ENCODE data around the gene PDZRN3.

The PDZRN3 gene

GRCh38 chr3:73448761-73449301 lies 175.9 kb downstream of the PDZRN3 start:
- TF ChIP-seq, protein P1, sequence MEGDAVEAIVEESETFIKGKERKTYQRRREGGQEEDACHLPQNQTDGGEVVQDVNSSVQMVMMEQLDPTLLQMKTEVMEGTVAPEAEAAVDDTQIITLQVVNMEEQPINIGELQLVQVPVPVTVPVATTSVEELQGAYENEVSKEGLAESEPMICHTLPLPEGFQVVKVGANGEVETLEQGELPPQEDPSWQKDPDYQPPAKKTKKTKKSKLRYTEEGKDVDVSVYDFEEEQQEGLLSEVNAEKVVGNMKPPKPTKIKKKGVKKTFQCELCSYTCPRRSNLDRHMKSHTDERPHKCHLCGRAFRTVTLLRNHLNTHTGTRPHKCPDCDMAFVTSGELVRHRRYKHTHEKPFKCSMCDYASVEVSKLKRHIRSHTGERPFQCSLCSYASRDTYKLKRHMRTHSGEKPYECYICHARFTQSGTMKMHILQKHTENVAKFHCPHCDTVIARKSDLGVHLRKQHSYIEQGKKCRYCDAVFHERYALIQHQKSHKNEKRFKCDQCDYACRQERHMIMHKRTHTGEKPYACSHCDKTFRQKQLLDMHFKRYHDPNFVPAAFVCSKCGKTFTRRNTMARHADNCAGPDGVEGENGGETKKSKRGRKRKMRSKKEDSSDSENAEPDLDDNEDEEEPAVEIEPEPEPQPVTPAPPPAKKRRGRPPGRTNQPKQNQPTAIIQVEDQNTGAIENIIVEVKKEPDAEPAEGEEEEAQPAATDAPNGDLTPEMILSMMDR (IDR thresholded peaks at IDR 0.05; ENCODE audit: insufficient read depth, low read length, missing control alignments) = no peak
- DNase-seq (ENCODE audit: low read depth, low spot score) = no peak
- no peak overlapping the region for H3K4me3 ChIP-seq (ENCODE audit: low read depth, low read length)
- ChIA-PET CTCF (interaction anchor here (1.2 to 1.5 kb wide), 3 partner anchors 16 to 18 kb away, joined by 3 to 4 read pairs (median 4); no protein-coding TSS in a partner anchor), POLR2A (interaction anchor here (0.6 kb wide), 1 partner anchor 226 kb away, joined by 3 read pairs; no protein-coding TSS in a partner anchor)

- no peak overlapping the region for H3K4me3 ChIP-seq (ENCODE audit: low read depth, low read length)
- ChIA-PET POLR2A (no interaction called here), CTCF (interaction anchor here (1.2 to 1.5 kb wide), 2 partner anchors 16 to 17 kb away, joined by 4 read pairs; no protein-coding TSS in a partner anchor)
- TF ChIP-seq, protein P1 (IDR thresholded peaks at IDR 0.05; ENCODE audit: insufficient read depth, low read length, missing control alignments) = no peak
- no peak for DNase-seq (ENCODE audit: low read depth, low spot score)
These were observed 176.7 kb downstream of the PDZRN3 start for GRCh38 chr3:73448041-73448440.

DNA sequence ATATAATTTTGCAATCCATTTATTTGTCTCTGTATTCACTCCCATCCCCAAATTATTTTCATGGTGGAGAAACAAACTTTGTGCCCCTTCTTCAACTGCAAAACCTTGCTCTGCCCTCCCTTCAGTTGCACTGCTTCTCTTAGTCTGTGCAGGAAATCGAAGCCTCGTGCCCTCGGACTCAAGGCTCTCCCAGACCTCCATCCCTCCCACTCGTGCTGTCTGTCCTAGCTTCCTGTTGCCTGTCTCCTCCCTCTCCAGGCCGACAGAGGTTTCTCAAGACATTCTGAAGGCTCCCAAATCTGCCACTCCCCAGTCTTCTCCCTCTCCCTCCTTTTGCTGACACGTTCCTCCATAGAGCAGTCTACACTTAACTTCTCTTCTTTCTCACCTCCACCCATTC lies 177.6 kb downstream of the PDZRN3 start:
- no peak overlapping the region for H3K4me3 ChIP-seq (ENCODE audit: low read depth, low read length)
- ChIA-PET CTCF (interaction anchor here (0.8 to 1.8 kb wide), 3 partner anchors 16 to 56 kb away, joined by 4 to 5 read pairs (median 4); no protein-coding TSS in a partner anchor), POLR2A (no interaction called here)
- TF ChIP-seq, protein P1 (IDR thresholded peaks at IDR 0.05; ENCODE audit: insufficient read depth, low read length, missing control alignments) = no peak
- DNase-seq (ENCODE audit: low read depth, low spot score) = no peak

GRCh38 chr3:73446467-73447110 lies 178.2 kb downstream of the PDZRN3 start:
- TF ChIP-seq, protein P1 (IDR thresholded peaks at IDR 0.05; ENCODE audit: insufficient read depth, low read length, missing control alignments) = no peak
- CTCF ChIA-PET = interaction anchor here (0.8 to 3.9 kb wide), 4 partner anchors 14 to 57 kb away, joined by 4 to 20 read pairs (median 6); no protein-coding TSS in a partner anchor
- POLR2A ChIA-PET = no interaction called here

DNA sequence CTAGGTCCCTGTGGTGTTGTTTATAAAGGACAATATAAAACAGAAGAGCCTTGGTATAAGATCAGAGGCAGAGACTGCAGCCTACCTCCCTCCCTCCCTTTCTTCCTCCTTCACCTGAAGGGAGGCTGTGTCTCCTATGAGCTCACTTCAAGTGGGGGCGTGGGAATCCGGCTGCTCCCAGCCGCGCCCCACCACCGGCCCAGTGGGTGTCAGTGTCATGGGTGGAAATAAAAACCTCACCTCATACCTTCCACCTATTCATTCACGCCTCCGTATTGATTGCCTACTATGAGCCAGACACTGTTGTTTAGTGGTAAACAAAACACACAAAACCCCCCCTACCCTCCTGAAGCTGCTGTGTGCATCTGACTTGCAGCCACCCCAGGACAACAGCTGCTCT lies 181.9 kb downstream of the PDZRN3 start:
- ChIA-PET POLR2A (no interaction called here), CTCF (interaction anchor here (1.0 to 3.9 kb wide), 4 partner anchors 9 to 60 kb away, joined by 3 to 20 read pairs (median 5); no protein-coding TSS in a partner anchor)
- TF ChIP-seq, protein P1 (IDR thresholded peaks at IDR 0.05; ENCODE audit: insufficient read depth, low read length, missing control alignments) = no peak
- no peak overlapping the region for H3K4me3 ChIP-seq (ENCODE audit: low read depth, low read length)
- DNase-seq (ENCODE audit: low read depth, low spot score) = no peak

More at GRCh38 chr3:73446467-73447110, 178.2 kb downstream of the PDZRN3 start:
- H3K4me3 ChIP-seq (ENCODE audit: low read depth, low read length) = no peak overlapping the region
- DNase-seq (ENCODE audit: low read depth, low spot score) = no peak

DNA sequence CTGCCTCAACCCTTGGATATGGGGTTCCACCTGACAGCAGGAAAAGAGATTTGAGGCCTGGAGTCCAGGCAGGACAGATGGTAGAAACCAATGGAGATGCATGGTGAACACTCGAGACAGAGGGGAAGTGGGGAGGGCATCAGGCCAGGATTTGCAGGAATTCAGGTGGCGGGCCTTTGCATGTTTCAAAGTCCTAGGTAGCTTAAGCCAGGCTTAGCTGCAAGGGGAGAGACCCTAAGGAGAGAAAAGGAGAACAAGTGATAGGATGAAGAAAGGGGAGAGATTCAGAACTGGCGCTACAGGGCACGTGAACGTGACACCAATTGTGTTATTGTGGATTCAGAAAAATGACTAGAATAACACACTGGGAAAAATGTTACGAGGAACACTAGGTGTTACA lies 182.6 kb downstream of the PDZRN3 start:
- POLR2A ChIA-PET = no interaction called here
- CTCF ChIA-PET = interaction anchor here (1.2 to 1.6 kb wide), 3 partner anchors 8 to 61 kb away, joined by 4 to 6 read pairs (median 6); no protein-coding TSS in a partner anchor
- no peak for DNase-seq (ENCODE audit: low read depth, low spot score)
- no peak overlapping the region for H3K4me3 ChIP-seq (ENCODE audit: low read depth, low read length)
- TF ChIP-seq, protein P1 (IDR thresholded peaks at IDR 0.05; ENCODE audit: insufficient read depth, low read length, missing control alignments) = no peak

Data from AG04449 (cell line).